ENCODE measurements around the gene ELMO1. TPM values are rescaled to one million over a fixed set of nuclear protein-coding genes. Genes with fewer than 3 reads are reported as not detected.

Gene ELMO1
- total RNA-seq, 1 donor from 2014 or later, result 0.69 TPM

- TF ChIP-seq CTCF (conservative IDR thresholded peaks at IDR 0.05; ENCODE audit: low read depth, low read length), result no peak
- no peak overlapping the region for H3K4me3 ChIP-seq (ENCODE audit: low read depth, low read length)
- no peak for DNase-seq (ENCODE audit: low read depth)
Measured at GRCh38 chr7:37311355-37311754, 137.3 kb downstream of the ELMO1 start.

GRCh38 chr7:37310327-37311080 is 138.2 kb downstream of the ELMO1 start:
- H3K4me3 ChIP-seq (ENCODE audit: low read depth, low read length), result no peak overlapping the region
- TF ChIP-seq CTCF (conservative IDR thresholded peaks at IDR 0.05; ENCODE audit: low read depth, low read length), result no peak
- DNase-seq (ENCODE audit: low read depth), result no peak

- DNase-seq (ENCODE audit: low read depth), result no peak
- no peak for TF ChIP-seq CTCF (conservative IDR thresholded peaks at IDR 0.05; ENCODE audit: low read depth, low read length)
- no peak overlapping the region for H3K4me3 ChIP-seq (ENCODE audit: low read depth, low read length)
Measured at GRCh38 chr7:37309493-37309892, 139.2 kb downstream of the ELMO1 start.

- no peak for TF ChIP-seq CTCF (conservative IDR thresholded peaks at IDR 0.05; ENCODE audit: low read depth, low read length)
- no peak overlapping the region for H3K4me3 ChIP-seq (ENCODE audit: low read depth, low read length)
- DNase-seq (ENCODE audit: low read depth), result no peak
Measured at GRCh38 chr7:37304921-37305320, 143.7 kb downstream of the ELMO1 start.

GRCh38 chr7:37297546-37297945 is 151.1 kb downstream of the ELMO1 start:
- no peak for TF ChIP-seq CTCF (conservative IDR thresholded peaks at IDR 0.05; ENCODE audit: low read depth, low read length)
- DNase-seq (ENCODE audit: low read depth), result no peak
- H3K4me3 ChIP-seq (ENCODE audit: low read depth, low read length), result no peak overlapping the region

GRCh38 chr7:37295401-37295800 is 153.3 kb downstream of the ELMO1 start:
- H3K4me3 ChIP-seq (ENCODE audit: low read depth, low read length), result no peak overlapping the region
- DNase-seq (ENCODE audit: low read depth), result no peak
- TF ChIP-seq CTCF (conservative IDR thresholded peaks at IDR 0.05; ENCODE audit: low read depth, low read length), result no peak

- H3K4me3 ChIP-seq (ENCODE audit: low read depth, low read length), result no peak overlapping the region
- DNase-seq (ENCODE audit: low read depth), result no peak
- TF ChIP-seq CTCF (conservative IDR thresholded peaks at IDR 0.05; ENCODE audit: low read depth, low read length), result no peak
Measured at GRCh38 chr7:37290731-37291130, 157.9 kb downstream of the ELMO1 start.

Measured in epithelial cell of proximal tubule (primary cell).